ENCODE results near the gene UBA1. TPM values are rescaled to one million over a fixed set of nuclear protein-coding genes. Genes with fewer than 3 reads are reported as not detected.
A peak's percentile ranks its signal among the peaks of the same experiment; 100 is the strongest.

The UBA1 gene
- total and polyA plus RNA-seq, 10 donors, result 57.7 to 207 (median 191) TPM

DNA sequence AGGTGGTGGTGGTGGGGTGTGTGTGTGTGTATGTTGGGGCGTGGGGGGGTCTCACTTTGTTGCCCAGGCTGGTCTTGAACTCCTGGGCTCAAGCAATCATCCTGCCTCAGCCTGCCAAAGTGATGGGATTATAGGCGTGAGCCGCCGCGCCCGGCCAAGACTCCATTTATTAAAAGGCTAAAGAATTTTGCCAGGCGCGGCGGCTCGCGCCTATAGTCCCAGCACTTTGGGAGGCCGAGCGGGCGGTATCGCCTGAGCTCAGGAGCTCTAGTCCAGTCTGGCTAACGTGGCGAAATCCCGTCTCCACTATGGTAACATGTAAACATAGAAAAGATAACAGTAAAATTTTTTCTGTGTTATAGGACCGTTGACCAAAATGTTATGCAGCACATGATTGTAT is 3.7 kb upstream of the UBA1 start:
- peaks cover 5 to 41% (median 28%) of the 10 kb centered on the region in 6 donors for H3K4me1 ChIP-seq
- peaks cover 0 to 25% (median 17%) of the 10 kb centered on the region in 6 donors for H3K36me3 ChIP-seq
- TF ChIP-seq POLR2A (IDR thresholded peaks at IDR 0.05), result no peak
- no peak for TF ChIP-seq POLR2AphosphoS5 (IDR thresholded peaks at IDR 0.05)
- TF ChIP-seq CTCF (IDR thresholded peaks at IDR 0.05 in 8 of 11, conservative IDR thresholded peaks at IDR 0.05 in 3 of 11), result no peak
- no peaks in the 10 kb centered on the region for H3K9me3 ChIP-seq
- no peak overlapping the region for H3K27ac ChIP-seq
- WGBS, 5 donors, result 80 to 92% (median 82%) methylated on average over 10 to 19 of the region's 19 CpGs
- peaks cover 0 to 13% (median 0%) of the 10 kb centered on the region in 7 donors for H3K27me3 ChIP-seq (replicated peaks in 1 of 7)
- H3K4me3 ChIP-seq, result no peak overlapping the region
- peak; percentile 76 for DNase-seq
- intact Hi-C loops (cut with DNase I; ENCODE audit: low total_unique reads), result loop anchor here (5.0 to 10.0 kb wide), 2 partner anchors 192 to 335 kb away; no protein-coding TSS in a partner anchor

- WGBS, 5 donors, result 2 to 23% (median 4%) methylated on average over 15 to 40 of the region's 40 CpGs
- H3K4me3 ChIP-seq, result peak overlapping the region; percentile 33 to 94 (median 48)
- TF ChIP-seq CTCF (IDR thresholded peaks at IDR 0.05 in 8 of 11, conservative IDR thresholded peaks at IDR 0.05 in 3 of 11), result no peak
- peak in 1 of 3 donors; percentile 67 for TF ChIP-seq POLR2A (IDR thresholded peaks at IDR 0.05)
- peak; percentile 88 to 96 (median 94) for TF ChIP-seq POLR2AphosphoS5 (IDR thresholded peaks at IDR 0.05)
- intact Hi-C loops (cut with DNase I; ENCODE audit: low total_unique reads), result loop anchor here (5.0 to 10.0 kb wide), 2 partner anchors 192 to 334 kb away; no protein-coding TSS in a partner anchor
- H3K4me1 ChIP-seq, result peaks cover 9 to 48% (median 35%) of the 10 kb centered on the region in 6 donors
- peaks cover 0 to 13% (median 0%) of the 10 kb centered on the region in 7 donors for H3K27me3 ChIP-seq (replicated peaks in 1 of 7)
- DNase-seq, result peak; percentile 95
- peaks cover 0 to 18% (median 9%) of the 10 kb centered on the region in 6 donors for H3K36me3 ChIP-seq
- H3K27ac ChIP-seq, result peak overlapping the region; percentile 22 to 97 (median 80)
- H3K9me3 ChIP-seq, result no peaks in the 10 kb centered on the region
Observed at GRCh38 chrX:47190445-47191269, 3.0 kb upstream of the UBA1 start.

- Histone ChIP-seq H3K36me3 (peaks cover 0 to 11% (median 3%) of the 10 kb centered on the region in 6 donors), H3K27me3 (replicated peaks in 1 of 7) (peaks cover 0 to 13% (median 0%) of the 10 kb centered on the region in 7 donors), H3K9me3 (no peaks in the 10 kb centered on the region), H3K27ac (peak overlapping the region; percentile 22 to 97 (median 80)), H3K4me3 (peak overlapping the region; percentile 33 to 94 (median 48)), H3K4me1 (peaks cover 16 to 55% (median 42%) of the 10 kb centered on the region in 6 donors)
- TF ChIP-seq POLR2AphosphoS5 (IDR thresholded peaks at IDR 0.05) (peak in 1 of 3 donors; percentile 29), POLR2A (IDR thresholded peaks at IDR 0.05) (no peak)
- peak; percentile 82 for DNase-seq
- 0 to 44% (median 3%) methylated on average over 3 to 26 of the region's 26 CpGs for WGBS, 5 donors
- intact Hi-C loops (cut with DNase I; ENCODE audit: low total_unique reads), result loop anchor here (5.0 to 10.0 kb wide), 2 partner anchors 191 to 333 kb away; no protein-coding TSS in a partner anchor
Observed at GRCh38 chrX:47191331-47191730, 2.3 kb upstream of the UBA1 start.

- intact Hi-C loops (cut with DNase I; ENCODE audit: low total_unique reads), result loop anchor here (5.0 to 10.0 kb wide), 2 partner anchors 190 to 333 kb away; no protein-coding TSS in a partner anchor
- Histone ChIP-seq H3K9me3 (no peaks in the 10 kb centered on the region), H3K27ac (peak overlapping the region in 6 of 8 donors; percentile 67 to 97 (median 85)), H3K36me3 (peaks cover 0 to 10% (median 0%) of the 10 kb centered on the region in 6 donors), H3K4me1 (peaks cover 22 to 61% (median 48%) of the 10 kb centered on the region in 6 donors), H3K4me3 (peak overlapping the region in 6 of 8 donors; percentile 33 to 94 (median 50)), H3K27me3 (replicated peaks in 1 of 7) (peaks cover 0 to 13% (median 0%) of the 10 kb centered on the region in 7 donors)
- 48 to 63% (median 54%) methylated on average over 16 of the region's 16 CpGs for WGBS, 5 donors
- DNase-seq, result peak; percentile 74
- no peak for TF ChIP-seq CTCF (IDR thresholded peaks at IDR 0.05 in 8 of 11, conservative IDR thresholded peaks at IDR 0.05 in 3 of 11)
- no peak for TF ChIP-seq POLR2AphosphoS5 (IDR thresholded peaks at IDR 0.05)
- no peak for TF ChIP-seq POLR2A (IDR thresholded peaks at IDR 0.05)
Observed at GRCh38 chrX:47191806-47192401, 1.7 kb upstream of the UBA1 start.

Measured in spleen (tissue), 11 donors.